GM06990 (cell line): ENCODE measurements around the gene ZNF8.

ENCODE experiments used
- DNase-seq: peaks from one replicate; pipeline ENCODE4 v3.0.0-alpha.2; 2011; ENCODE audit not compliant: insufficient read length; ENCODE audit errors: extremely low read depth
- H3K27me3 ChIP-seq: replicated peaks from 2 replicates; pipeline ENCODE4 v1.6.0; 2011; ENCODE audit warnings: low read length; ENCODE audit not compliant: control insufficient read depth, insufficient read depth
- H3K36me3 ChIP-seq: 2 replicates; pipeline ENCODE4 v1.5.1; 2011; ENCODE audit warnings: low read length; ENCODE audit not compliant: control insufficient read depth, insufficient read depth
- H3K4me3 ChIP-seq: replicated peaks from 2 replicates; pipeline ENCODE4 v1.5.1; 2011; ENCODE audit warnings: low read depth, mild to moderate bottlenecking, control low read depth, low read length
- TF ChIP-seq, protein P1 (sequence below): IDR thresholded peaks from 2 replicates; pipeline ENCODE4 v1.5.1; 2011; ENCODE audit warnings: low read length, control low read depth, mild to moderate bottlenecking, inconsistent platforms; ENCODE audit not compliant: insufficient read depth, poor library complexity, severe bottlenecking

Gene ZNF8

DNA sequence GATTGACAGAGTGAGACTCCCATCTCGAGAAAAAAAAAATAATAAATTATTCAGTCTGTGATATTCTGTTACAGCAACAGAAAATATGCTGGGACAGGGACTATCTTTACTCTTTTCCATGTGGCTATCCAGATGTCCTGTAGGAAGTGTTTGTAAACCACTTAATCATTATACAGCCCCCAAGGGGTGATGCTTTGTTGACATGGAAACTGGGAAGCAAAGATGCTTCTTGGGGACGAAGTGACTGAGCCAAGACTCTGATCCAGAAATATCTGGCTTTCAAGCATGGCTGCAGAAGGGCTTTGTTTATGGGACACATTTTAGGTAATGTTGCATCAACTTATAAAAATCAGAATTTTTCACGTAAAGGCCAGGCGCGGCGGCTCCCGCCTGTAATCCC, 5.4 kb downstream of the ZNF8 start:
- H3K36me3 ChIP-seq: peaks cover 20% of the 10 kb centered on the region
- no peak for DNase-seq
- TF ChIP-seq, protein P1, sequence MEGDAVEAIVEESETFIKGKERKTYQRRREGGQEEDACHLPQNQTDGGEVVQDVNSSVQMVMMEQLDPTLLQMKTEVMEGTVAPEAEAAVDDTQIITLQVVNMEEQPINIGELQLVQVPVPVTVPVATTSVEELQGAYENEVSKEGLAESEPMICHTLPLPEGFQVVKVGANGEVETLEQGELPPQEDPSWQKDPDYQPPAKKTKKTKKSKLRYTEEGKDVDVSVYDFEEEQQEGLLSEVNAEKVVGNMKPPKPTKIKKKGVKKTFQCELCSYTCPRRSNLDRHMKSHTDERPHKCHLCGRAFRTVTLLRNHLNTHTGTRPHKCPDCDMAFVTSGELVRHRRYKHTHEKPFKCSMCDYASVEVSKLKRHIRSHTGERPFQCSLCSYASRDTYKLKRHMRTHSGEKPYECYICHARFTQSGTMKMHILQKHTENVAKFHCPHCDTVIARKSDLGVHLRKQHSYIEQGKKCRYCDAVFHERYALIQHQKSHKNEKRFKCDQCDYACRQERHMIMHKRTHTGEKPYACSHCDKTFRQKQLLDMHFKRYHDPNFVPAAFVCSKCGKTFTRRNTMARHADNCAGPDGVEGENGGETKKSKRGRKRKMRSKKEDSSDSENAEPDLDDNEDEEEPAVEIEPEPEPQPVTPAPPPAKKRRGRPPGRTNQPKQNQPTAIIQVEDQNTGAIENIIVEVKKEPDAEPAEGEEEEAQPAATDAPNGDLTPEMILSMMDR: no peak
- no peaks in the 10 kb centered on the region for H3K27me3 ChIP-seq
- no peak overlapping the region for H3K4me3 ChIP-seq

GRCh38 chr19:58291943-58292342, 13.2 kb downstream of the ZNF8 start:
- Histone ChIP-seq H3K27me3 (no peaks in the 10 kb centered on the region), H3K4me3 (no peak overlapping the region), H3K36me3 (peaks cover 33% of the 10 kb centered on the region)
- DNase-seq: no peak
- TF ChIP-seq, protein P1: no peak

DNA sequence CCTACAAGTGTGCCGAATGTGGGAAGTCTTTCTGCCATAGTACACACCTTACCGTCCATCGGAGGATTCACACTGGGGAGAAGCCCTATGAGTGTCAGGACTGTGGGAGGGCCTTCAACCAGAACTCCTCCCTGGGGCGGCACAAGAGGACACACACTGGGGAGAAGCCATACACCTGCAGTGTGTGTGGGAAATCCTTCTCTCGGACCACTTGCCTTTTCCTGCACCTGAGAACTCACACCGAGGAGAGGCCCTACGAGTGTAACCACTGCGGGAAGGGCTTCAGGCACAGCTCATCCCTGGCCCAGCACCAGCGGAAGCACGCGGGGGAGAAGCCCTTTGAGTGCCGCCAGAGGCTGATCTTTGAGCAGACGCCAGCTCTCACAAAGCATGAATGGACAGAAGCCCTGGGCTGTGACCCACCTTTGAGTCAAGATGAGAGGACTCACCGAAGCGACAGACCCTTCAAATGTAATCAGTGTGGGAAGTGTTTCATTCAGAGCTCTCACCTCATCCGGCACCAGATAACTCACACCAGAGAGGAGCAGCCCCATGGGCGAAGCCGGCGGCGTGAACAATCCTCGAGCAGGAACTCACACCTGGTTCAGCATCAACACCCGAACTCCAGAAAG, 16.1 kb downstream of the ZNF8 start:
- DNase-seq: no peak
- H3K4me3 ChIP-seq: no peak overlapping the region
- TF ChIP-seq, protein P1: no peak
- H3K36me3 ChIP-seq: peaks cover 25% of the 10 kb centered on the region
- no peaks in the 10 kb centered on the region for H3K27me3 ChIP-seq

GRCh38 chr19:58296104-58296503, 17.3 kb downstream of the ZNF8 start:
- no peak for DNase-seq
- H3K4me3 ChIP-seq: no peak overlapping the region
- H3K36me3 ChIP-seq: peaks cover 27% of the 10 kb centered on the region
- H3K27me3 ChIP-seq: no peaks in the 10 kb centered on the region
- TF ChIP-seq, protein P1: no peak

GRCh38 chr19:58300620-58301019, 21.9 kb downstream of the ZNF8 start:
- Histone ChIP-seq H3K27me3 (no peaks in the 10 kb centered on the region), H3K36me3 (peaks cover 4% of the 10 kb centered on the region), H3K4me3 (no peak overlapping the region)
- TF ChIP-seq, protein P1: no peak
- no peak for DNase-seq

DNA sequence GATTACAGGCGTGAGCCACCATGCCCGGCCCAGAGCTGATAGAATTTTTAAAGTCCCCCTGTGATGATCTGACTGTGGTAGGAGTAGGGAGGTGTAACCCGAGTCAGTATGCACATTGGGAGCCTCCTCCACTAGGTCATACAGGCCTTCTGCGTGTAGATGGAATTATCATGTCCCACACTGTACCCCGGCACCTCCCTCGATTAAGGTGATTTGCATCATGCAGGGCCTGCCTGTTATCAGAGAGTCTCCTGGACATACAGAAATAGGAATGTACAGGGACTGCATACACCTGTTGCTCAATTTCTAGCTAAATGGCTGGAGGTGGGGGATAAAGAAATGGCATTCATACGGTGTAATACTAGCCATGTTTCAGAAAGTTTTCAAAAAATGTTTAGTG, 25.5 kb downstream of the ZNF8 start:
- TF ChIP-seq, protein P1: no peak
- H3K27me3 ChIP-seq: no peaks in the 10 kb centered on the region
- H3K4me3 ChIP-seq: no peak overlapping the region
- no peak for DNase-seq
- H3K36me3 ChIP-seq: peaks cover 14% of the 10 kb centered on the region
